Mammary epithelial cell (primary cell): ENCODE data around the gene PTPA.

Experiments
- CTCF ChIP-seq, 2 donors: IDR thresholded peaks in 1 of 2; conservative IDR thresholded peaks in 1 of 2; 2 replicates each; pipeline ENCODE4 v1.5.1; 2011 to 2012; ENCODE audit warnings: inconsistent platforms in 2 of 2, low read length in 2 of 2, mild to moderate bottlenecking in 2 of 2, control low read depth in 1 of 2, low read depth in 1 of 2; ENCODE audit not compliant: insufficient read depth in 1 of 2; ENCODE audit errors: extremely low read depth in 1 of 2
- EZH2 ChIP-seq: IDR thresholded peaks from 2 replicates; pipeline ENCODE4 v1.6.1; 2012; ENCODE audit warnings: low read length, inconsistent platforms, borderline replicate concordance

GRCh38 chr9:129176701-129177442 is 65.7 kb downstream of the PTPA start:
- TF ChIP-seq EZH2, result no peak
- no peak for TF ChIP-seq CTCF (conservative IDR thresholded peaks at IDR 0.05 in 1 of 2, IDR thresholded peaks at IDR 0.05 in 1 of 2; ENCODE audit: extremely low read depth in 1 of 2, insufficient read depth in 1 of 2, low read depth in 1 of 2, low read length in 2 of 2)
